Myocyte (in vitro differentiated cells): Measurements from ENCODE around the gene USPL1. TPM values are rescaled to one million over a fixed set of nuclear protein-coding genes. Genes with fewer than 3 reads are reported as not detected.
"Not testable (repeated sequence)": the region's sequence is repeated elsewhere in the genome, so short reads cannot be mapped to it uniquely, and the experiment has no call there.

Experiments
- DNase-seq: peaks from one replicate; pipeline ENCODE4 v3.0.0-alpha.2; 2012; ENCODE audit warnings: low read depth
- polyA plus RNA-seq: library from polyadenylated mRNA; unstranded; fragments of >200 nt; gene quantifications from one replicate; pipeline ENCODE4 v1.2.1, GENCODE V29; 2012; ENCODE audit warnings: missing spikeins
- total RNA-seq: library from RNA; depleted of rRNA; stranded (reverse); fragments of >200 nt; gene quantifications from 2 replicates; pipeline ENCODE4 v1.2.3, GENCODE V29; 2014

The USPL1 gene
- total RNA-seq: 18.0 and 18.2 TPM in 2 replicates
- polyA plus RNA-seq: 4.4 TPM

DNA sequence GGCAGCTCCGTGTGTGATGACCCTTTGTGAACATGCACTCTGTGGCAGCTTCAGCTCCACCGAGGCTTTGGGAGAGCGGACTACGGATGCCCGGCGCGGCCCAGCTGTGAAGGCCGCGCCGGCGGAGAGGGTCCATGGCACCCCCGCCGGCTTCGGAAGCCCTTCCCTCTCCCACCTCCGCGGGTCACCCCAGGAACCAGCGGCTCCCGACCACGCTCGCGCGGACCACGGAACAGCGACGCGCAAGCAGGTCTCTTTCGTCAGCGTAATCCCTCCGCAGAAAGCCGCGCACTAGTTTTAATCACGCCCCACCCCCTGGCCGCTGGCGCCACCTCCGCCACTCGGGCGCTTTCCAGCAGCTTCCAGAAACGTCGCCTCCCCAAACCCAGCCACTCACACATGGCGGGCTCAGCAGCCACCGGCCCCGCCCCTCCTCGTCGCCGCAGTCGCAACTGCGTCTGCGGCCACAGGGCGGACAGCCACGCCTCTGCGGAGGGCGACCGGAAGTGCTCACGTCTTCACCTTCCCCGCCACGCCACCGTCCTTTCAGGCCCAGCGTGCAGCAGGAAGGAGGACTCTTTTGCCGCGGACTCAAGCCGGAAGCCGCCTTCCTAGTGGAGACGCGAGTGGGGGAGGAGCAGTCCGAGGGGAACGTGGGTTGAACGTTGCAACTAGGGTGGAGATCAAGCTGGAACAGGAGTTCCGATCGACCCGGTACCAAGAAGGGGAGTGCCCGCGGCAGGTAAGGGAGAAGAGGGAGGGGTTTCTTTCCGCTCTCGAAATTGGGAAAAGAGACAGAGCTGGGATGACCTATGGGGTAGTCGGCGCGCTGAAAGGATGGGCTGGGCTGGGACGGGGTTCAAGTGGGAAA, at the start of gene USPL1:
USPL1 (plus strand) TSS at position 606 of the 871 bp plus-strand sequence. CDS start 3,221 bp downstream, outside the sequence.
- DNase-seq: peak; percentile 98

DNA sequence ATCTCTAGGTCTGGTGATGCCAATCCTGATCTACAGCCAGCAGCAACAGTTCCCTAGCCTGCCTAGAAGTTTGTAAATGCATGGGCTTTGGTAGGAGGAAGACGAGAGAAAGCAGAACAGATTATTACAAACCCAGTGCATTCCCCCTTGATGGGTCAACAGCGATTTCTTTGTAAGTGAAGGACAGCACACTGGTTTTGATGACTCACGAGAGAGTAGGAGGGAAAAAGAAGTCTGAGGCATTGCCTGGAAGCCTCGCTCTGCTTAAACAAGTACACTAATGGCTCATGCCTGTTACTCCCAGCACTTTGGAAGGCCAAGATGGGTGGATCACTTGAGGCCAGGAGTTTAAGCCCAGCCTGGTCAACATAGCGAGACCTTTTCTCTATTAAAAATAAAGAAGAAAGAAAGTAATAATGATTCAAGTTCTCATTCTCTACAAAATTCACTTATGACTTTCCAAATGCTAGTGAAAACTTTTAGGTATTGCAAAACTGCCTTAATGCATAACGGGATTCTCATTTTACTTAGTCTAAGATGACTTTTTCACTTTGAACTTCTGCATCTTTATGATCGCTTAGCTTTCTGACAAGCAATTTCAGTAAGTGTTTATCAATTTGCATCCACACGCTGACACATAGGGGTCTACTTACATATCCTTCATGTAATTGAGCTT, 47.7 kb upstream of the USPL1 start:
- peak; percentile 77 for DNase-seq

DNA sequence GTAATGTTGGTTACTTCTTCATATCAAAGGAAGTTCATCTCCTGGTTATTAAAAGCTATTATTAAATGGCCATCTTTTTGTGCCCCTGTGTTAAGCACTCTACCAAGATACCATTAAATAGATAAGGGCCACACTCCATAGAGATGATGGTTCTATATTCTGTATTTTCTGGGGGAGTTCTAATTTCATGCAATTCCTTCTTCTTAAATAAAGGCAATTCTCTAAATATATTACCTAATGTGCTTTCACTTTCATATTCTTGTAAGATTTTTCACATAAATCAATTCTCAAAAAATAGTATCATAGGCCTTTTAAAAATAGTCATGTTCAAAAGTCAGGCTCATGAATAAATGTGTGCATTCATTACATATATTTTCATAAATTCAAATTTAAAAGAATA, 47.0 kb upstream of the USPL1 start:
- DNase-seq: no peak

DNA sequence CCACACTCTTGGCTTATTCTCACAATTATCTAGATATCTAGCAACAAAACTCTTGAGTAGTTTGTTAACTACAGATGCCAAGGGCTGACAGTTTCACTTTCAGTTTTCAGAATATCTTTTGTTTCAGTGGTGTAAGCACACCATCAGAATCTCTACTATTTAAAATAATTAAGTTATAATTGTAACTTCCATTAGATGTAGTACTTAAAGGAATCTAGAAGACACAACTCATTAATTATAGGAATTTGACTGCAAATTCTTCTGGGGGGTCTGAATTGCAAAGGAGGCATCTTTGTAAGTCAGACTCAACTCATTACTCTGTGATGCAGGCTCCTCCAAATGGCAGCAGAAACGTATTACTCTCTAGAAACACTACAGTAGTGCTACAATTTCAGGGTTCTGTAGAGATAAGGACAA, 44.9 kb upstream of the USPL1 start:
- peak; percentile 62 for DNase-seq

DNA sequence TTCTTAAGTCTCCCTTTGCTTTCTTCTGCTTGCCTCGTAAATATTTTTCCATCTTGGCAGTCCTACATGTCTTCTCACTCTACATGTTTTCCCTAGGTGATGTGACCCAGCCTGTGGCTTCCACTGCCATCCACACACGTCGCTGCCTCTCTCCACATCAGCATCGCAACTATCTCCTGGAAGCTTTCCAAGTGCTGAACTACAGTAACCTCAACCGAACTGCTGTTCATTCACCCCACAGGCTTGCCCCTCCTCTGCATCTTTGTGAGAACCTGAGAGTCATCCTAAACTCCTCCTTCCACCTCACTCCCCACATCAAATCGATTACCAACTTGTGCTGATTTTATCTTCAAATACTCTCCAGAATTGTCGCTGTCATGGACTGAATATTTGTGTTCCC, 41.2 kb upstream of the USPL1 start:
- DNase-seq: peak; percentile 34

DNA sequence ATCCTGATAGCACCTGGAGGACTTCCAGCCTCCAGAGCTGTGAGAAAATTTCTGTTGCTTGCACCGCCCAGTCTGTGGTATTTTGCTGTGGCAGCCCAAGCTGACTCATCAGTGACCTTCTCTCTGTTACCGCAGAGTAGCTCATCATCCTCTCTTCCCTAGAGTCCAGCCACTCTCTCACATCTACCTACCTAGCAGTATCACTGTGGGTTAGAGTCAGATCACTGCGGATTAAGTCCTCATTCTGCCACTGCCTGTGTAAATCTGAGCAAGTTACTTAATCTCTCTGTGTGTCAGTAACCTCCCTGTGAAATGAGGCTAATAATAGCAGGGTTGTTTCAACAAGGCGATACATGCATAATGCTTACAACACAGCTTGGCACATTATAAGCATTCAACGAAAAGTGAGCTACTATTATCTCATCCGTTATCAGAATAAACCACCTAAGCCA, 40.3 kb upstream of the USPL1 start:
- peak; percentile 85 for DNase-seq

DNA sequence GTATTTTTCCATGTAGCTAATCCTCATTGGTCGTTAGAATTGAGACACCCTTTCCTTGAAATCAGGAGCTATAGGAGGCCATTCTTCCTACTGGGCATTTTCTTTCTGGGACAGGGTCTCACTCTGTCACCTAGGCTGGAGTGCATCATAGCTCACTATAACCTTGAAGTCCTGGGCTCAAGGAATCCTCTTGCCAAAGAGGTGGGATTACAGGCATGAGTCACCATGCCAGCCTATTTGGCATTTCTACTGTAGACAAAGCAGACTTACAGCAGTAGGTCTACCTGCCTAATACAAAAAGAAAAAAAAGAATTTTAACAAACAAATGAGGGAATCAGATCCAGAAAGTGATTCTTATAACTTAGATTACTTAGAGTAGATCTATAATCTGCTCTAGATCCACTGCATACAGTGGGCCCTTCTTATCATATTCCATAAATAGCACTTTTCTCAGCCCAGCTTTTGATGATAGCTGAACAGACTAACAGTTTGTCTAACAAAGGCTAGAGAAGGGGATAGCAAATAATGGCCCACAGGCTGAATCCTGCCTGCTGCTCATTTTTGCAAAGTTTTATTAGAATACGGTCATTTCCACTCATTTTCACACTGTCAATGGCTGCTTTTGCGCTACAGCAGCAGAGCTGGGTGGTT, 36.7 kb upstream of the USPL1 start:
- no peak for DNase-seq

DNA sequence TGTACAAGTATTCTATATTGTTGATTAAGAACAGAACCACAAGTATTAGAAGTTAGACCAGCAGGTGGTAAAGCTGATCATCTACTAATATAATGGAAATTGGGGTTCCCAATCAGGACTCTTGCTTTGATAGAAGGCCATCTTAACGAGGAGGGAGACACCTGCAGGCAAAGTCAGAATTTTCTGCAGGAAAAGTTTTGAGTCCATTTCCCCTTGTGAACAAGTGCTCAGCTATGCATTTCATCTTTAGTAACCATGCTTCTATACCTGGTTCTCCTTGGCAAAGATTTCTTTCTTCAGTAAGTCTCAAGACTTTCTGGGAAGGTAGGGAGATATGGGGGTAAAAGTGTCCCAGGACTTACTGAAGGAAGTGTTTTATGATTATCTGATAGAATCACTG, 36.1 kb upstream of the USPL1 start:
- peak; percentile 13 for DNase-seq

DNA sequence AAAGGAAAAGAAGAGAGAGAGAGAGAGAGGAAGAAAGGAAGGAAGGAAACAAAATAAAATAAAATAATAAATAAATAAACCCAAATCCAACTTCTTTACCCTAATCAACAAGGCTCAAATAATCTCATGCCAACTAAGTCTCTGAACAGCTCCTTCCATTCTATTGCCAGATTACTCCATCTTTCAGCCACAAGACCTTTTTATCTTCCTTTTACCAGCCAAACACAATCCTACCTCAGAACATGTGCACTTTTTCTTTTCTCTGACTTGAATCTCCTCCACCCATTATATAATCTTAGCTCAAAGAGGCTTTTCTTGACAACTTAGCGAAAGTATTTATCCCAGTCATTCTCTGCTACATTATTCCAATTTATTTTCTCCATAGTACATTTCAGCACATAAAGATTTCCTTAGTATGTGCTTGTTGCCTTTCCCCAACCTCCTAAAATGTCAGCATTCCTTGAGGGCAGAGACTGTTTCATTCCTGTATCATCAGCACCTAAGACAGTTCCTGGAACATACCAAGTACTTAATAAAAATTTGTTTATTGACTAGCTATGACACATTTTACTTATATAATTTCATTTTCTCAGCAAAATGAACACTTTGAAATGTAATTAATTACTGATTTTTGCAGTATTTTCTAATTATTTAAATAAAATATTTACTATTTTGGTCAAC, 33.5 kb upstream of the USPL1 start:
- DNase-seq: no peak

DNA sequence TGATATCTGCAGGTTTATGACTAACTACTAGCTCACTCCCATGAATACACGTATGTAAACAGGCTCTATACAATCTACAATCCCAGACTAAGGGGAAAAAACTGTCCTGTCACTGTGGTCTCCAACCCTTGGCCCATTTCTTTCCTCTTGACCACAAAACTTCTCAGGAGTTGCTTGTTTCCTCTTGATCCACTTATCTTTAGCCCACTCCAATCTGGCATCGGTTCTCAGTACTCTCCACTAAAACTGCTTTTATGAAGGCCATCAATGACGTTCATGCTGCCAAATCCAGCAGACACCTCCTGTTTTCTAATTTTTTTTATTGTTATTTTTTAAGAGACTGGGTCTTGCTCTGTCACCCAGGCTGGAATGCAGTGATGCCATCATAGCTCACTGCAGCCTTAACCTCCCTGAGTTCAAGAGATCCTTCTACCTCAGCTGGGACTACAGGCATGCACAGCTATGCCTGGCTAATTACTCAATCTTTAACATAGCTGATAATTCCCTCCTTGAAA, 31.9 kb upstream of the USPL1 start:
- no peak for DNase-seq

DNA sequence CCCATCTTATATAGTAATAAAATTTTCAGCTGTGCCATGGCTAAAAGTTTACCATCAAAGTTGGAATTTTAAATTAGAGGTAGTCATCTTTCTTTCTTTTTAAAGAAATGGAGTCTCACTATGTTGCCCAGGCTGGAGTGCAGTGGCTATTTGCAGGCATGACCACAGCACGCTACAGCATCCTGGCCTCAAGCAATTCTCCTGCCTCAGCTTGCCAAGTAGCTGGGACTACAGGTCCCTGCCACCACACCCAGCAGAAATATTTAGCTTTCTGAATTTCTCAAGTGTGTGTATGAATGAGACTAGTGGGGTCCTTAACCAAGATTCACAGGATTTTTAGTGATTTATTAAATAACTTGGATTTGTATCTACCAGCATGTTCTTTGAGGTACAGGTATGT, 30.5 kb upstream of the USPL1 start:
- DNase-seq: no peak

DNA sequence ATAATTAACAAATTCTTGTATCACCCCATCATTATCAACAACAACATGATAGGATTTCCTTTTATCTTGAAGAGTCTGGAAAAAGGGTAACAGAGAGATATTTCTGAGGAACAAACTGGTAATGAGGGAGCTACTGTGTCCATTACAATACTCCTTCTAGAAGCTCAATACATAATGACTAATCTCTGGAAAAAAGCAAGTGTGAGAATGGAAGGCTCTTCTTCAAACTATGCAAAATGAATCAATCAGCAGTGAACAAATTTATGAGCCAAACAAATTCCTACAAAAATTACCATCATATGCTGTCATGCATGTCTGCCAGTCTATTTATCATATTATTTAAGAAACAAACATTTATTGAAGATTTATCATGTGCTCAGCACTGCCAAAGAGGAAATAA, 30.0 kb upstream of the USPL1 start:
- DNase-seq: no peak

DNA sequence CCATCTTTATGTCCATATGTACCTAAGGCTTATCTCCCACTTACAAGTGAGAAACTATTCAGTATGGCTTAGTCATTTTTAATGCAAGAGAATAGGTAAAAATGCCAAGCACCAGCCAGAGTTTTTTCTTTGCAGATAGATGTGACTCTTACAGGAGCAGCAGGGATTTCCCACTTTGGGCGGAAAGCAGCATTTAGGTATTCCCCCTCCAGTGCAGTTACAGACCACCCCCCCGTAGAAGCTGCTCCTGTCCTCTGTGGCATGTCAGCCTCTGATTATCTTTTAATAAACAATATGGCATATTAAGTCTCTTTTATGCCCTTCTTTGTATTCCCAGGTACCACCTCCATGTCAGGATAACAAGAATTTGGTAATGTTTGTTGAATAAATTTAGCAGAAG, 24.7 kb upstream of the USPL1 start:
- DNase-seq: no peak

DNA sequence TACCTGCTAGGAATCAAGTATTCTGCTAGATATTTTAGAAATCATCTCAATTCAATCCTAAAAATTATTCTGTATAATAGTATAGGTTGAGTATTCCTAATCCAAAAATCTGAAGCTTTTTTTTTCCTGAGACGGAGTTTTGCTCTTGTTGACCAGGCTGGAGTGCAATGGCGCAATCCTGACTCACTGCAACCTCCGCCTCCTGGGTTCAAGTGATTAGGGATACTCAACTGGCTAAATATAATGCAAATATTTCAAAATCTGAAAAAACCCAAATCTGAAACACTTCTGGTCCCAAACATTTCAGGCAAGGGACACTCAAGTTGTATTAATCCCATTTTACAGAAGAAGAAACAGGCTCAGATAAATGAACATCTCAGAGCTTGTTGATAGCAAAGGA, 17.2 kb upstream of the USPL1 start:
- DNase-seq: no peak

DNA sequence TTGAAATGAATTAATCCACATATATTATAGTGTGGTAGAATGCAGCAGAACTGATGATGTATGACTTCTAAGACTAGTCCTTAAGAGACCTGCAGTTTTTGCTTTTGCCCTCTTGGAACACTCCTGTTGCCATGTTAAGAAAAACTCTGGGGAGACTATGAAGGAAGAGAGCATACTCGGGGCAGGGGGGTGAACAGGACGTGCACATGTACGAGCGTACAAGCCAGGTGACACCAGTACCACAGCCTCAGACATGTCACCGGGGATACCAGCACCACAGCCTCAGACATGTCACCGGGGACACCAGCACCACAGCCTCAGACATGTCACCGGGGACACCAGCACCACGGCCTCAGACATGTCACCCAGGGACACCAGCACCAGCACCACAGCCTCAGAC, 15.9 kb upstream of the USPL1 start:
- no peak for DNase-seq

DNA sequence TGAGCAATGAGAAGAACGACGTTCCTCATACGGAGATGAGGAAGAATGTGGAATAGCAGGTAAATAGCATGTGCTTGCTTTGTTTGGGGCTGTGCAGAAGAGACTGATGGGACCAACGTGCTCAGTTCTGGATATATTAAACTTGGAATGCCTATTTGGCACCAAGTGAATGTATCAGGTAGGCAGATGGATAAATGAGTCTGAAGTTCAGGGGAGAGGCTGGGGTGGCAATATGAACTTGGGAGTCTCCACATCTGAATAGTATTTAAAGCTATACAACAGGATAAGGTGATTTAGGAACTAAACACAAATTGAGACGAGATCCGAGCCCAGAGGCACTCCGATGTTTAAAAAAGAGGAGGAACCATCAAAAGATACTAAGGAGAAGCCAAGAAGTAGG, 12.7 kb upstream of the USPL1 start:
- DNase-seq: no peak

DNA sequence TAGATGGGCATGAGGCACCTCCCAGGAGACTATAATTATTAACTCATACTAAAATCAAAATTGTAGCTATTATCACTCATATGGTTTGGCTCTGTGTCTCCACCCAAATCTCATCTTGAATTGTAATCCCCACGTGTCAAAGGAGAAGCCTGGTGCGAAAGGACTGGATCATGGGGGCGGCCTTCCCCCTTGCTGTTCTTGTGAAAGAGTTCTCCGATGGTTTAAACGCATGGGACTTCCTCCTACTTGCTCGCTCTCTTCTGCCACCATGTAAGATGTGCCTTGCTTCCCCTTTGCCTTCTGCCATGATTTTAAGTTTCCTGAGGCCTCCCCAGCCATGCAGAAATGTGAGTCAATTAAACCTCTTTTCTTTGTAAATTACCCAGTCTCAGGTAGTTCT, 10.5 kb upstream of the USPL1 start:
- not testable (repeated sequence) for DNase-seq

DNA sequence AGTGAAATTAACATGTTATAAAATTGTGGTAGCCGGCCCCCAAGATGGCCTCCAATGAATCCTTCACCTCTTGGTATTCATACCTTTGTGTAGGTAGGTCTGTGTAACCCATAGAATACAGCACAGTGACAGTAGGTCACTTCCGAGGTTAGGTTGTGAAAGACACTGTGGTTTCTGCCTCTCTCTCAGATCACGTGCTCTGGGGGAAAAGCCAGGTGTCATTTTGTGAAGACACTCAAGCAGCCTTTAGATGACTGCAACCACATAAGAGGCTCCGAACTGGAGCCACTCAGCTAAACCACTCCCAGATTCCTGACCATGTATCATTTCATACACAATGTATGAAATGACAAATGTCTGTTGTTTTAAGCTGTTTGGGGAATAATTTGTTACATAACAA, 9.8 kb upstream of the USPL1 start:
- peak; percentile 68 for DNase-seq

DNA sequence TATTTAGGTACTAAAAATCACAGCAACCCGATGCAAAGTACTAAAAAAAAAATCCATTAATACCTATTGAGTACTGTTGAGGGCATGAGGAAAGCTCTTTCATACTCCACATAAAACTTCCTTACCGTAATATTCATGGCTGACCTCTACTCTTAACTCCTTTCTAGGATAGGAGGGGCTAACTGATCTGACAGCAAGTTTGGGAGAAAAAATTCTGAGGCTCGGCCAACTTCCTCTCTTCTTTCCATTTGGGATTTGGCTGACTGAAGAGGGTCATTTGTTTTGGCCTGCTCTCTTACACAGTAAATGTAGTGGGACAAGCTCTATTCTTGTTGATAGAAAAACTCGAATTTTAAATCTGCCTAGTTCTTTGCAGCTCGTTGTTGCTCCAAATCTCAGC, 9.4 kb upstream of the USPL1 start:
- DNase-seq: peak; percentile 18

DNA sequence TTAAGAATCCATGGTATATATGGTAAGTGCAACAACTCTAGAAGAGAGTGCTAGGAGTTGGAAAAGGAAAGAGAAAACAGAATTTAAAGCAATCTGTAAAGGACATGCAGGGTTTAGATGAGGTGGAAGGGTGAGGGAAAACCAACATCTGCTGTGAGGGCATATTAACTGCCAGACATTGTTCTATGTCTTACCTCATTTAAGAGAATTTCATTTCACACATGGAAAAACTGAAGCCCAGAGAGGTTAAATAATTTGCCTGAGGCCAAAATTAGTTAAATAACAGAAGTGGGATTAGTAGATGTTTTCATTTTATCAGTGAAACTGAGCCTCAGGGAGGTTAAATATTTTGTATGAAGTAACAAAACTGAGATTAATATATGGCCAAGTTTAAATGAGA, 7.4 kb upstream of the USPL1 start:
- no peak for DNase-seq

DNA sequence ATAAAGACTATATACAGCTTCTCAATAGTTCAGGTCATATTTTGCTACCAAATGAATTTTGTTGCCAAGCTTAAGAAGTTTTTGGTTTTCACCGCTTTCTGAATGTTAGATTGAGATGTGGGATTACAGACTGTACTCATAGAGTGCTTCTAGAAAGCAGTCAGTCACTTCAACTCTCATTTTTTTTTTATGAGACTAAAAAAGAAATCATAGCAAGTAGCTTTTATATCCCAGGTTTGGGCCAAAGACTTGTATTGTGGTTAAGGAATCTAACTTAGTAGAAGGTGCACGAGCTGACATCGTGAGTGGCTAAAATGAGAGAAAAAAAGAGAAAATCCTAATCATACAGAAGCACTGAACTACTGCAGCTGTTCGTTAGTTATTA, 2.2 kb upstream of the USPL1 start:
- peak; percentile 22 for DNase-seq
